GM19099 (cell line): ENCODE results near the gene FAM120AOS.
A peak's percentile ranks its signal among the peaks of the same experiment; 100 is the strongest.

Experiments used
- POLR2A ChIP-seq: IDR thresholded peaks from 3 replicates; pipeline ENCODE4 v1.6.1; 2011; ENCODE audit warnings: low read depth; ENCODE audit not compliant: insufficient read length; ENCODE audit errors: extremely low read depth

Gene FAM120AOS

DNA sequence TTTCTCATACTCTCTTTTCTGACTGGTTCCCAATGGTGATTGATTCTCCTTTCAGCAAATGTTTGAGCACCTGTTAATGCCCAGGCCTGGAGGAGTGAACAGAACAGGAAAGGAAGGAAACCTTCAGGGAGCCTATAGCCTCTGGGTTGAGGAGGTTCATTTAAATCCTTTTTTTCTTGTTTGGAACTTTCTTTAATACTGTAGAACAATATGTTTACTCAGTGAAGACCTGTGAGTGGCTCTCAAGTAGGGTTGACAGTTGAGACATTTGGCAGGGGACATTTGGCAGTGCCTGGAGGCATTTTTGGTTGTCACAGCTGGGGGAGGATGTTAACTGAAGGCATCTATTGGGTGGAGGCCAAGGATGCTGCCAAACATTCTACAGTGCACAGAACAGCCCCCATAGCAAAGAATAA, 6.1 kb upstream of the FAM120AOS start:
- TF ChIP-seq POLR2A = no peak

DNA sequence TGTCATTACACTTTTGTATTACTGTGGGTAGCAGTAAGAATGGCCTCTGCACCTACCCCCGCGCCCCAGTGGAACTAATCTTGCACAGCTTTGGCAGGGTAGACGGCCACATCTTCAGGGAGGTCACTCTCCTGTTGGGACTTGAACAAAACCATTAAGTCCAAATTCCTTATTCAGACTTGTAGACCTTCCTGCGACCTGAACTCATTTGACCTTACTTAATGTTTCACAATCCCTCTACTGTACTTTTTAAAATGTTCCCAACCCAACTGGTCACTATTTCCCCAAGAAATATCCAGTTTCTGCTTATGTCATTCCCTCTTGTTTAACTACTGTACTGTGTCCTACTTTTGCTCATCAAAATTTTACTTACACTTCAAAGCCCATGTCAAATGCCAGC, 5.3 kb upstream of the FAM120AOS start:
- no peak for TF ChIP-seq POLR2A

DNA sequence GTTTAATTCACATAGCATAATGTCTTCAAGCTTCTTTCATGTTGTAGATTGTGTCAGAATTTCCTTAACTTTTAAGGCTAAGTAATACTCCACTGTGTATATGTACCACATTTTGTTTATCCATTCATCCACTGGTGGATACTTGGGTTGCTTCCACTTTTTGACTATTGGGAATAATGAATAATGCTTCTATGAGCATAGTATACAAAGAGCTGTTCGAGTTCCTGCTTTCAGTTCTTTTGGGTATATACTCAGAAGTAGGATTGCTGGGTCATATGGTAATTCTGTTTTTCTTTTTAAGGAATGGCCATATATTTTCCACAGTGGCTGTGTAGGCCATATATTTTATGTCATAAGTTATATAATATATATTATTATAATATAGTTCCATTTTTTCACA, 3.6 kb upstream of the FAM120AOS start:
- no peak for TF ChIP-seq POLR2A

DNA sequence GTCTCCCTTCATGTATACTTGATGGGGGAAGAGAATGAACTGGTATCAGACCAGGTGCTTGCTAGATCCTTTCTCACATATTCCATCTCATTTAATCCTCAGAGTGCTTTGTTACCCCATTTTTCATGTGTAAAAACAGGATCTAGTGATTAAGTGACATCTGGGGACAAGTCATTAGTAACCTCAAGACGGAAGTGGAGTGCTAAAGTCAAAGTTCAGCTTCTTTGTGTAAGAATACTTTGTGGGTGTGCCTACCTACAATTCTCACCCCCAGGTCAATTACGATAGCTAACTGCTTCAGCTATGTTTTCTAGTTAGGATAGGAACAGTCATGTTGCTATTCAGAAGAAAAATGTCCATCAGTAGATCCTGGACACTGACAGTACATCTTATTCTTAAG, 3.1 kb upstream of the FAM120AOS start:
- no peak for TF ChIP-seq POLR2A

DNA sequence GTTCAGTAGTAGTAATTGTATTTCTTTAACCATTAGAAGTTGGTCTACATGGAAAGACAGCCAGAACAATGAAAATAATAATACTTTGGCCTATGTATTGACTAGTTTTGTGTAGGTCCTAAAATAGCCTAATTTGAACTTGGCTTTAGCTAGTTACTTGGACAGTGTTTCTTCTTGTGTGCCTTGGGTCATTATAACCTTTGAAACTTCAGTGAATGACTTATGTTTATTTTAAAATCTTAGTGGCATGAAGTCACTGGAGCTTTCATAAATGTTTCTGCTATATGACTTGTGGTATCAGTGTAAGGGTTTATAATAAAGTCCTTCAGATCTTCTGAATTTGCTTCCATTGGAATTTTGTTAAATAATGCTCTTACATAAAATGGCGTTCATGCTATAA, 2.6 kb upstream of the FAM120AOS start:
- no peak for TF ChIP-seq POLR2A

DNA sequence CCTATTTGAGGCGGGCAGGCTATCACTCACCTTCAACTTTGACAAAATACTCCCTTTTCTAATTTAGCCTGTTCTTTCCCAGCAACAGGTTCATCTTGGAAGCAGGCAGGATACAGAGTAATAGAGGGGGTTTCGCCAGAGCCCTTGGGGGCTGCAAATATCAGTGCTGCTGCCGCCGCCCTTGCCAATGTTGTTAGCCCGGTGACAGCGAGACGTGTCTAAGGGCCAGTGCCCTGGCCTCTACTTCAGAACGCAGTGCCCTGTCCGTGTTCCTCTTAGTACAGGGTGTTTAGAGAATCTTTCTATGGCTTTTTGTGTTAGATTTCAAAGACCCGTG, 703 bp downstream of the FAM120AOS start:
- TF ChIP-seq POLR2A = no peak

DNA sequence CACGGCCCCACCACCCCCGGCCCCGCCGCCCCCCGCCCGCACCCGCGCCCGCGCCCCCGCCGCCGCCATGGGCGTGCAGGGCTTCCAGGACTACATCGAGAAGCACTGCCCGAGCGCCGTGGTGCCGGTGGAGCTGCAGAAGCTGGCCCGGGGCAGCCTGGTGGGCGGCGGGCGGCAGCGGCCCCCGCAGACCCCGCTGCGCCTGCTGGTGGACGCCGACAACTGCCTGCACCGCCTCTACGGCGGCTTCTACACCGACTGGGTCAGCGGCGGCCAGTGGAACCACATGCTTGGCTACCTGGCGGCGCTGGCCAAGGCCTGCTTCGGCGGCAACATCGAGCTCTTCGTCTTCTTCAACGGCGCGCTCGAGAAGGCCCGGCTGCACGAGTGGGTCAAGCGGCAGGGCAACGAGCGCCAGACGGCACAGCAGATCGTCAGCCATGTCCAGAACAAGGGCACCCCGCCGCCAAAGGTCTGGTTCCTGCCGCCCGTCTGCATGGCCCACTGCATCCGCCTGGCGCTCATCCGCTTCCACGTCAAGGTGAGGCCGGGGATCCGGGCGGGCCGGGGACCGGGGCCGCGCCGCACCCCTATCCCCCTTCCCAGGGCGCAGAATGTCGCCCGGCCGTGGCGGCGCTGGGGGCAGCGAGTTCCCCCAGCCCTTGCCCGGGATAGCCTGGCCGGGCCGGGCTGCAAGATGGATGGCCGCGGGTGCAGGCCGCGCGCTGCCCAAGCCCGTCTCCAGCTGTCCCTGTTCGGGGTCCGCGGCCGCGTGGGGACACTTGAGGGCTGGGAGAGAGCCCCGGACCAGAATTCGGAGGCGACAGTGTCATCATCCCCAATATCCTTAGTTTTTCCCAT, 1.3 kb downstream of the FAM120AOS start:
- no peak for TF ChIP-seq POLR2A

DNA sequence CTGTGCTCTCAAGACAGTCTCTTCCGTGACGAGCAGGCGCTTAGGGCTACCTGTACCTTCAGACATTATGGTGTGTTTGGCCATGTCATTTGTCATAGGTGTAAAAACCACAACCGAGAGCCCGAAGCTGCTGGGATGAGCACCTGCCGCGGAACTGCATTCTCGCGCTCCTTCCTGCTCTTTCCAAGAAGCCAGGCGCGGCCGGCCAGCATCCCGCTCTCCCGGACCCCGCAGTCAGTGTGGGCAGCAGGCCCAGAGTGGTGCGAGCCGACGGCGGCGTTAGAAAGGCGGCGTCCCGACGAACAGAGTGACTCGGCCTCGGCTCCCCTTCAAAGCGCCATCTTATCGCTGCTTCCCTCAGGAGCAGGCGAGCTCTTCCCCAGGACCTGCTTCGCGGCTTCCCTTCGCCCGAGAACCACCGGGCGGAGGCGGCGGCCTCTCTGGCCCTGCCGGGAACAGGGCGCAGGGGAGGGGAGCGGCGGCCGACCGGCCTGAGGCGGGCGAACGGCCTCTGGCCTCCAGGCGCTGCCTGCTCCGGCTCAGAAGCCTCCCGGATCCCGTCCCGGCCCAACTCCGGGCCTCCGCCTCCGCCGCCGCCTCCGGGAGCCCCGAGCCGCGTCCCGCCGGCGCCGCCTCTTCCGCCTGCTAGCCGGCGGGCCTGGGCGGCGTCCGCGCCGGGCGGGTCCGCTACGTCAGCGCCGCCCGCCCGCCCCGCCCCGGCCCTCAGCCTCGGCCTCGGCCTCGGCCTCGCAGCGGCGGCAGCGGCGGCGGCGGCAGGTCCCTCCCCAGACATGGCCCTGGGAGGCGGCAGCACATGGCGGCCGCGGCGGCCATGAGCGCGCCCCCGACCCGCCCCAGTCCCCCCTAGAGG, 2.2 kb downstream of the FAM120AOS start, which contains the start of gene FAM120A:
FAM120A (plus strand) TSS at position 741 of the 871 bp plus-strand sequence. CDS start 231 bp downstream, outside the sequence.
- peak; percentile 83 for TF ChIP-seq POLR2A

DNA sequence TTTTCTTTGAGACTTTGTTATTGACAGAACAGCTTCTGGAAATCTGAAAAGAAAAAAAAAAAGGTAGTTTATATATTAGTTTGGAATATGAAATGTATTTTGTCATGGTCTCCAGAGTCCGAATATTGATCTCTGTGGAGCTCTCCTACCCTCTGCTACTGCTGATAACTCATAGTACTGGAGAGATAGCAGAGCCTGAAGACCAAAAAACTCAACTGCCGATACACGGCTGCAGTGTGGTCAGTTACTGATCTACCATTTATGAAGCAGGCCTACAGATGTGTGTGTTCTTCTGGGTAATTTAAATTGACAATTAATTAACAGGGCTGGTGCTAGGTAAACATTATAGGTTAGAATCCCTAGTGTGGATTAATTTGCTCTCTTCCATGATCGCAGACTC, 5.7 kb downstream of the FAM120AOS start:
- no peak for TF ChIP-seq POLR2A

DNA sequence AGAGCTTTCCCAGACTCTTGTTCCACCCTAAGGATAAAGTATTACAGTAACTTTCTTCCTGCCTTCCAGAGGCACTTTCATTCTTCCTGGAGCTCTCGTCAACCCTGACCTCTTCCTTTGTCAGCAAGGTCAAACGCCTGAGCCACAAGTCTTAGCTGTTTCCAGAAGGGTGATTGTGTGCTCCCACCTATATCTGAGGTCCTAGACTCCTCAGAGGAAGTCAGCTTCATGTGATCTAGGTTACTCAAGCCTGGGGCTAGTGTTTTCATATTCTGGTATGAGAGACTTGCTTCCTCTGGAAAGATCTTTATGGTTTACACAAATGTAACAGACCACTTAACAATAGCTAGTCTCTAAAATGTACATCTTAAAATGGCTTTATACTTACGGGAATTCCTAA, 7.3 kb downstream of the FAM120AOS start:
- no peak for TF ChIP-seq POLR2A

DNA sequence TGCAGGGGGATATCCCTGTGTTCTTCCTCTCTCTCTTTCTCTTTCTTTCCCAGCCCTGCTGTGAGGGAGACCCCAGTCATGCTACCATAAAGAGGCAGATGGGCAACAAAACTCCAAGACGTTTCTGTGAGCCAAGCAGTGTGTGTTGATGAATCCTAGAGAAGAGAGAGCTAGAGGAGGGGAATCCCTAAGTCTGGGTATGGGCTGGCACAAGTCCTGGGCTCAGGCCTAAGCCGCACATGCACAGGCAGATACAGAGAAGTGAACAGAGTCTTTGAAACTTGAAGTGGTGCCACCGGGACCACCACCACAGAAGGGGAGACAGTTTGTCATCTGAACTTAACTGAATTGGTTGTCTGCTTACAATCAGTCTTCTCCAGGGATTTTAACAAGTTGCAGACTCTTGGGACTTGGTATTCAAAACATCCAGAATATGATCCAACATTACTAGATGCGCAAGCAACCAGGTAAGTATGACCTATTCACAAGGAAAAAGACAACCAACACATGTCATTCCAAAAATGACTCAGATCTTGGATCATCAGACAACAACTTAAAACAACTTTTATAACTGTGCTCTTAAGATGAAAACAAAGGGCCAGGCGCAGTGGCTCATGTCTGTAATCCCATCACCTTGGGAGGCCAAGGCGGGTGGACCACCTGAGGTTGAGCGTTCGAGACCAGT, 12.3 kb downstream of the FAM120AOS start:
- no peak for TF ChIP-seq POLR2A

DNA sequence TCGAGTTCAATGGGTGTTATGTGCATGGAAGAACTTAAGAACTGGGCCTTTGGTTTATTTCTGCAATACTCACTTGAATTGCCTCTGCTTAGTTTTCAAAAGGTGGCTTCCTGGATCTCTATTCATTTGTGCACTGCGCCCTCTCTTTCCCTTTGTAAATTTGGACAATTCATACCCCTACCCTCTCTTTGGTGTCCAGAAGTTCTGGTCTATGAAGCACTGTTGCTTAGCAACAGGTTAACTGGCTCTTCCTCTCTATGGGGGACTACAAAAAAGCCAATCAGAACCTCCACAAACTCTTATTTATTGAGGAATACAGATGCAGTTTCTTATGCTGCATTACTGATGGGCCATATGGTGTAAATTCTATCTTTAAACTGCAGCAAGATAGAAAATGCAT, 15.4 kb downstream of the FAM120AOS start:
- TF ChIP-seq POLR2A = no peak

DNA sequence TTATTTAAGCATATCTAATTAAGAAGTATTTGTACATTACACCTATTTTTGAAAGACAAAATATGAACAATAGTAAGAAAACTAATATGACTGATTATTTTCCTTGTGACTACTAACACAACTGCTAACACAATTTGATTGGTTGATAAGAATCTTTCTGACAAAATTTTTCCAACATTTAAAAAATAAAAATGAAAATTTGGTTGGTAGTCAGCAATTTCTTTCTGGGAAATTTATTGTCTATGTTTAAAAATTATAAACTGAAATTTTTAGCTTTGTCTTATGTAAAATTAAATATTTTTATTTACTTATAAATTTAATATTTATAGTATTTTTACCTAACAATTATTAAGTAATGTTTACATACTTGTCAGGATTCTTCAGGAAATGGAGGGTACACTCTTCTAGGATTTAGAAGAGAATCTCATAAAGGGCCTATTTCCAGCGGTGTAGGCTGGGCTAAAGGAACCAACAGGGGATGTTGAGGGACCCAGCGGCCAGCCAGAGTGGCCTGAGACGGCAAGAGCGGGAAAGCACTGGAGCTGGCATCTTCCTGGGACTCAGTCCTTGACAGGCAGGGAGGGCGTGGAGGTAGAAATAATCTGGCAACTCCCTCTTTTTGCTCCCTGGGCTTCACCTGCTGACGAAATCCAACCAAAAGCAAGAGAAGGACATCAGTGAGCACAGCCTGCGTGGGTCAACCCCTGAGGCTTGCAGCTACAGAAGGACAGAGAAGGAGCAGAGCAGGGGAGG, 16.6 kb downstream of the FAM120AOS start:
- TF ChIP-seq POLR2A = no peak

DNA sequence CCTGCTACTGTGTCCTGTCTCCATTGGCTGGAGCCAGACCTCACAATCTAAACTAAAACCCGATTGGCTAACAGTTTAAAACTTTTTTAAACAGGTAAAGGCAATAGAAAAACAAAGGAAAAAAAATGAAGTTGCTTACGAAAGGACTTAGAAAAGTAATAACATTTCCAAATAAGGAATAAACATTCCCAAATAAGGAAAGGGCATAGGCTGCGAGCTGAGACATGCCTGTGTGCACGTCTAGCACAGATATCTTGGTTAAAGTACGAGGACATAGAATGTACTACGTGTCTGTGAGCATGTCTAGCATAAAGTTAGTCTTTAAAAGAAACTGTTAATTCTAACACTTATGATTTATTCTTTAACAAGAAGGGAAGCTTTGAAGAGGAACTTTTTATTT, 17.2 kb downstream of the FAM120AOS start:
- no peak for TF ChIP-seq POLR2A

DNA sequence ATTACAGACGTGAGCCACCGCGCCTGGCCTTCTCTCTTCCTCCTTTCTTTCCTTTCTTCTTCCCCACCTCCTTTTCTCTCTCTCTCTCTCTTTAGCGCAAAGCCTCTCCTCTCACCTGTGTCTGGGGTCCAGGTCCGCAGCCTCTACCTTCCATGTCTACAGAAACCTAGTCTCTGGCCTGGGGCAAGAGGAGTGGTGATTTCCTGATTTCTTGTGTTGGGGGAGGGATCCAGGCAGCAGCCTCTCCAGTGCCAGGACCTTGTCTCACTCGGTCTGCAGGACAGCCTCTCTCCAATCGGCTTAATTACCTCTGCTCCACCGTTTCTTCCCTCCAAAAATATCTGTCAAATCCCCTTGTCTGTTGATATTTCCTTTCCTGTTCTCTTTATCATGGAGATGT, 18.0 kb downstream of the FAM120AOS start:
- no peak for TF ChIP-seq POLR2A
